GM18951 (cell line): Measurements from ENCODE around the gene IL17C.
A peak's percentile ranks its signal among the peaks of the same experiment; 100 is the strongest.

Experiments
- POLR2A ChIP-seq: IDR thresholded peaks from 4 replicates; pipeline ENCODE4 v1.6.1; 2011; ENCODE audit warnings: mild to moderate bottlenecking; ENCODE audit not compliant: insufficient read length, insufficient read depth; ENCODE audit errors: extremely low read depth
- in situ Hi-C: fragments of 300-500 bp; cut with MboI; formaldehyde crosslinking; loops from one replicate; pipeline ENCODE4 v1.12.0; 2022; ENCODE audit warnings: low sequenced_read_pairs, mixed read lengths, inconsistent platforms; ENCODE audit not compliant: unreplicated experiment

The IL17C gene

GRCh38 chr16:88635671-88636319 is 2.6 kb upstream of the IL17C start:
- in situ Hi-C loops = no loop called here
- no peak for TF ChIP-seq POLR2A

DNA sequence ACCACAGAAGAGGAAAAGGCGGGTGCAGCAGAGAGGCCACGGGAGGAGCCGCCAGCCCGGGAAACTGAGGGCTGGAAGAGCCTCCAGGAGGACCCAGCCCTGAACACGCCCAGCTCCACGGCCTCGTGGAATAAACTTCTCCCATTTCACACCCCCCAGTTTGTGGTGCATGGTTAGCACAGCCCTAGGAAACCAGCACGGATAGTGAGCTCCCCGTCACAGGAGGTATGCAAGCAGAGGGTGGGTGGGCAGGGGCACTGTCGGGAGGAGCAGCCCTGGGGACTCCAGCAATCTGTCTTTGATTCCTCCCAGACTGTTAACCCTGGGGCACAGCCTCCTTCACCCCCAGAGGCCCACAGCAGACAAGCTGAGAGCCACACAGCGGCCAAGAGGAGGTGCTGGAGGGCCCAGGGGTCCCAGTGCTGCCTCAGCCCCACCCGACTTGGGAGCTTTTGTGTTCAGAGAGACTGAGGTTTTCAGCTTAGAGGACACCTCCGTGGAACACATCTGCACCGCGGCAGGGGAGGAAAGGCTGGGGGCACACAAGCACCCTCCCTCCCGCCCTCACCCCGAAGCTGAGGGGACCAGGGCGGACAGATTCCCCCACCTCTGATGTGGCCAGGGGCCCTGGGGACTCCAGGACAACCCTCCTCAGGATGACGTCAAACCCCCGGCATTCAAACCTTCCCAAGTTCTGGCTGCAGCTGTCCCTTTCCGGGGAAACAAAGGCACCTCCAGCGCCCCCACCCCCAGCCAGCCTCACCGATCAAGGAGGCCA is 1.7 kb upstream of the IL17C start:
- in situ Hi-C loops = no loop called here
- TF ChIP-seq POLR2A = no peak

DNA sequence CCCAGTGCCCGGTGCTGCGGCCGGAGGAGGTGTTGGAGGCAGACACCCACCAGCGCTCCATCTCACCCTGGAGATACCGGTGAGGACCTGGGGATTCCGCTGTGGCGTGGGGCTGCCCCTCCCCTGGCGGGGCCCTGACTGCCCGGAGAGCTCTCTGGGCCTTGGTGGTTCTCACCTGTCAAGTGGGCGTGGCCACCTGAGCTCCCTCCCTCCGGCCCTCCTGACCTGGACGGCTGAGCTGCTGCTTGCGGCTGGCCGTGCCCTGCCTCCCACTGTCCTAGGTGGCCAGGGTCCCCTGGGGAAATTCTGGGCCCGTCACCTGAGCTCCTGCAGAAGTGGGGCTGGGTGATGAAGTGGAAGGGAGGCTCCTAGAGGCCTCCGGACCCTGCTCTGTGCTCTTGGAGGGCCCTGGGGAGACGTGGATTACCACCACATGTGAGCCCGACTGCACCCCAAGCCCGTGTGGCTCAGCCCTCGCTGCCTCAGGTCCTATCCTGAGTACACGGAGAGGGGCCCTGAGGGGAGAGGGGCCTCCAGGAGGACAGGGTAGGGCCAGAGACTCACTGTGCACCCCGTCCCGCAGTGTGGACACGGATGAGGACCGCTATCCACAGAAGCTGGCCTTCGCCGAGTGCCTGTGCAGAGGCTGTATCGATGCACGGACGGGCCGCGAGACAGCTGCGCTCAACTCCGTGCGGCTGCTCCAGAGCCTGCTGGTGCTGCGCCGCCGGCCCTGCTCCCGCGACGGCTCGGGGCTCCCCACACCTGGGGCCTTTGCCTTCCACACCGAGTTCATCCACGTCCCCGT is 1.1 kb downstream of the IL17C start:
- in situ Hi-C loops = no loop called here
- TF ChIP-seq POLR2A = no peak

GRCh38 chr16:88640039-88640495 is 1.7 kb downstream of the IL17C start:
- no peak for TF ChIP-seq POLR2A
- in situ Hi-C loops = no loop called here

DNA sequence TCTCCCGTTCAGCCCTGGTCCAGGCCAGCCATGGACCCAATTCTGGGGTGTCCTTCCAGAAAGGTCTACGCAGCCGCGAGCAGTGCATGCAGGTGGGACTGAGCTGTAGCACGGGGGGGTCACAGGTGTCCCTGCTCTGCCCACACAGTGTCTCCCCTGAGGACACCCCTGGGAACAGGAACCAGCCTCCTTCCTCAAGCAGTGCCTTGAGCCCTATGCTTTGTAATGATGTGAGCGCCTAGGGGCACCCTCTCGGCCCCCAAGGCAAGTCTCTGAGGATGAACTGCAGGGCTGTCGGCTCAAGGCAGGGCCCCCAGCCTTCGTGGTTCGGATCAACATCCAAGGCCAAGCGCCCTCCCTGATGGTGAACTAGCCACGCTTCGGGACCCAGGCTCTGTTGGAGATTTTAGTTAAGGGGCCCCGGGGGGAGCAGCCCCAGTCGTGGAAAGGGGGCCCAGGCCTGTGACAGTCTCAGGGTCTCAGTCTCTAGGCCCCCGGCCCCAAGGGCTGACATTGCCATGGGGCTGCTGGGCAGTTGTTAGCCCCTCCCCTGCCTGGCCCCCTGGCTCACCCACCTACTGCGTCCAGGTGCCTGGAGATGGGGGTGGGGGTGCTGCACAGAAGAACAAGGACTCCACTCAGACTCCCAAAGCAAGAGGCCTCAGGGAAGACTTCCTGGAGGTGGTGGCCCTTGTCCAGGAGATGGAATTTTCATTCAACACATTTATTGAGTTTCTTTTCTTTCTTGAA is 2.3 kb downstream of the IL17C start:
- in situ Hi-C loops = no loop called here
- no peak for TF ChIP-seq POLR2A

DNA sequence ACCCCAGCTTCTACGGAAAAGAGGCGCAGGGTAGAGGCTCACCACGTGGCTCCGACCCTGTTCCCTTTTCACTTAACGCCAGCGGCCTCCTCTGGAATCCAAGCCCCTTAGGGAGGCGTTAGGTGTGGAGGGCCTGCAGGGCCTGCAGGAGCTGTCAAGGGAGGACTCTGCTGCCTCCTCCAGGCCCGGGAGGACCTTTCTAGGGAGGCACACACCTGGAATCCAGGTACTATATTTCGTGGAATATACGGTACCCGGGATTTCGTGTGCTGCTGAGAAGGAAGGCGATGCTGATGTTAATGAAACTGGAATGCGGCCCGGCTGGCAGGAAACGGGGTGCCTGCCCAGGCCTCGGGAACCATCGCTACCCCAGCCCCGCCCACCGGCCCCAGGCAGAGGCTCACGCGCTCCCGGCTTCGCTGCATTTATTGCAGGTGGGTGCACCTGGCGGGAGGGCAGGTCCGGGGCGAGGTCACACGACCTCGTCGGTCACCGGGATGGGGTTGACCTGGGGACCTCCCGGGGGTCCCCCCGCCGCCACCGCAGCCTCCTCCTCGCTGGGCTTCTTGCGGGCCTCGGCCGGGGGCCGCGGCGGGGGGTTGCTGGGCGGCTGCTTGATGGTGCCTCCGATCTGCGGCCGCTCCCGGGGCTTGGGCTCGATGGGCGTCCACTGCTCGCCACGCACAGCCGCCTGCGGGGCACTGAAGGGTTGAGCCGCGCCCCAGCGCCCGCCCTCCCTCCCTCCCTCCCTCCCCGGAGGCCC is 4.7 kb downstream of the IL17C start:
- in situ Hi-C loops = no loop called here

GRCh38 chr16:88643644-88643932 is 5.2 kb downstream of the IL17C start:
- in situ Hi-C loops = no loop called here
- TF ChIP-seq POLR2A = no peak

More for the DNA sequence above, 4.7 kb downstream of the IL17C start:
- TF ChIP-seq POLR2A = peak; percentile 3

DNA sequence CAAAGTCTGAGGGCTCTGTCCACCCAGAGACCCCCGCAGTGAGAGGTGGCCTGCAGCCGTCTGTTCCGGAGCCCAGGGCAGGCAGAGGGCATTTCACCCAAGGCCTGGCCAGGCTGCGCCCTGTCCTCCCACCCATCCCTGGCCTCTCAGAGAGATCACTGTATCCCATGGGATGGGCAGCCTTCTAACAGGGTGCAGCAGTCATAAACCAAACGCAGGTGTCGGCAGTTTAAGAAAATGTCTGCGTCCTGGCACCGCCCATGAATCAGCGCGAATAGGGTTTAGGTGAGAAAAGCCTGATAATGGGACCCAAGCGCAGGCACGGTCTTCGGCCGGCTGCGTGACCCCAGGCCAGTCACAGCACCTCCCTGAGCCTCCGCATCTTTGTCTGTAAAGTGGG is 7.1 kb downstream of the IL17C start:
- in situ Hi-C loops = no loop called here
- TF ChIP-seq POLR2A = no peak

DNA sequence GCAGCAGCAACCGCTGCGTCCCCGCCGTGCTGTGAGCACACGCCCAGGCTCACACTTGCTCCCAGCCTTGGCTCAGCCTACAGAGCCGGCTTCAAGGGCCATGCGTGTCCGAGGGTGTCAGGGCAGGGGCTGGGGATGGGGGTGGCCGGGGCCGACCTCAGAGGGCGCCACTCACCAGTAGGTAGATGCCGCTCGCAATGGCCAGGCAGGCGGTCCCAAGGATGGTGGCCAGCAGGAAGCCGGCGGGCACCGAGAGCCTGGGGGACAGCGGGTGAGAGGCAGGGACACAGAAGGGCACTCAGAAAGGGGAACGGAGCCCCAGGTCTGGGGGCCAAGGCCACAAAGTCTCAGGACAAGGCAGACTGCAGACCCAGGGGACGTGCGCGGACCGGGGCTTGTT is 7.6 kb downstream of the IL17C start:
- TF ChIP-seq POLR2A = no peak
- in situ Hi-C loops = no loop called here

DNA sequence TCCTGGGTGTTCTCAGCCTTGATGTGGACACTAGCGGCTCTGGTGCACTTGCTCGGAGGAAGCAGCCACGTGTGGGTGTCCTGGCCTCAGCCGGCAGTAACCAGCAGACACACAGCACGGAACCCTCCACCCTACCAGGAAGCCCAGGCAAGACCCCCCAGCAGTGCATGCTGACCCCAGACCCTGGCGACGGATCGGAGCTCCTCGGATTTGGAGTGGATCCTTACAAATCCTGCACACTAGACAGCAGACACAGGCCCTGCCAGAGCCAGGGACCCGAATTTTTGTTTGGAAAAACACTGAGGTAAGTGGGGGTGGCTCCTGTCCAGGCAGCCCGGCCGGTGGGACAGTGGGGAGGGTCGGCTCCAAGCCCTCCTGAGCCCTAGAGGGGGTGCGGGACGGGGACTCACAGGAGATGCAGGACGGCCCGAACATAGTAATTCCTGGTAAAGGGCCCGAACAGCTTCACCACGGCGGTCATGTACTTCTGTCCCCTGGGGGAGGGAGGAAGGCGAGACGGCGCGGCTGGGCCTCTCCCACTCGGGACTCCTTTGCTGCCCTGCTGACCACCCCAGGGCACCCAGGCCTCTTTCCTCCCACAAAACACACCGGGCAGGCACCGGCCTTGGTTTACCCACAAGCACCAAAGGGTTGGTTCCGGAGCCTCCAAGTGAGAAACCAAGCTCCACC is 8.1 kb downstream of the IL17C start:
- in situ Hi-C loops = no loop called here
- no peak for TF ChIP-seq POLR2A

- TF ChIP-seq POLR2A = no peak
- in situ Hi-C loops = no loop called here
These were observed 9.1 kb downstream of the IL17C start for GRCh38 chr16:88647178-88648070.
